ENCODE measurements around the gene DPYSL3. TPM values are rescaled to one million over a fixed set of nuclear protein-coding genes. Genes with fewer than 3 reads are reported as not detected.
A peak's percentile ranks its signal among the peaks of the same experiment; 100 is the strongest.

The DPYSL3 gene
- total RNA-seq, 1 experiment from 2014 or later, result 17.2 TPM

- RAD21 ChIA-PET (ENCODE audit: low non-redundant PET in 1 of 2, low total read pairs in 2 of 2, uncharacterized antibody in 2 of 2, unreplicated experiment in 2 of 2), result interaction anchor here (0.8 to 0.9 kb wide), 2 partner anchors 113 to 114 kb away, joined by 3 read pairs; no protein-coding TSS in a partner anchor
Measured at GRCh38 chr5:147464211-147464610, 45.7 kb downstream of the DPYSL3 start.

More at GRCh38 chr5:147464211-147464610, 45.7 kb downstream of the DPYSL3 start:
- CTCF ChIA-PET, result interaction anchor here (0.8 to 4.9 kb wide), 6 partner anchors 9 to 113 kb away, joined by 3 to 49 read pairs (median 6); no protein-coding TSS in a partner anchor
- TF ChIP-seq RAD21 (IDR thresholded peaks at IDR 0.05; ENCODE audit: low read depth) (peak; percentile 55), SP1 (IDR thresholded peaks at IDR 0.05; ENCODE audit: low read depth) (no peak), EZH2 (IDR thresholded peaks at IDR 0.05) (no peak), ELF1 (IDR thresholded peaks at IDR 0.05; ENCODE audit: borderline replicate concordance, low read depth) (no peak), JUND (IDR thresholded peaks at IDR 0.05) (no peak), EGR1 (IDR thresholded peaks at IDR 0.05; ENCODE audit: low read depth) (no peak), CEBPB (IDR thresholded peaks at IDR 0.05; ENCODE audit: low read depth) (no peak), SRF (IDR thresholded peaks at IDR 0.05; ENCODE audit: low read depth) (no peak), EZH2phosphoT487 (IDR thresholded peaks at IDR 0.05; ENCODE audit: borderline replicate concordance) (no peak), CBX3 (IDR thresholded peaks at IDR 0.05; ENCODE audit: low read depth) (no peak), YY1 (IDR thresholded peaks at IDR 0.05; ENCODE audit: extremely low read depth, insufficient replicate concordance, low read depth, low read length) (no peak), ZBTB33 (IDR thresholded peaks at IDR 0.05; ENCODE audit: extremely low read depth, insufficient replicate concordance, low read length) (no peak), TCF7L2 (IDR thresholded peaks at IDR 0.05; ENCODE audit: borderline replicate concordance, extremely low read depth, insufficient read depth, insufficient read length) (no peak)
- TF ChIP-seq, protein P1, sequence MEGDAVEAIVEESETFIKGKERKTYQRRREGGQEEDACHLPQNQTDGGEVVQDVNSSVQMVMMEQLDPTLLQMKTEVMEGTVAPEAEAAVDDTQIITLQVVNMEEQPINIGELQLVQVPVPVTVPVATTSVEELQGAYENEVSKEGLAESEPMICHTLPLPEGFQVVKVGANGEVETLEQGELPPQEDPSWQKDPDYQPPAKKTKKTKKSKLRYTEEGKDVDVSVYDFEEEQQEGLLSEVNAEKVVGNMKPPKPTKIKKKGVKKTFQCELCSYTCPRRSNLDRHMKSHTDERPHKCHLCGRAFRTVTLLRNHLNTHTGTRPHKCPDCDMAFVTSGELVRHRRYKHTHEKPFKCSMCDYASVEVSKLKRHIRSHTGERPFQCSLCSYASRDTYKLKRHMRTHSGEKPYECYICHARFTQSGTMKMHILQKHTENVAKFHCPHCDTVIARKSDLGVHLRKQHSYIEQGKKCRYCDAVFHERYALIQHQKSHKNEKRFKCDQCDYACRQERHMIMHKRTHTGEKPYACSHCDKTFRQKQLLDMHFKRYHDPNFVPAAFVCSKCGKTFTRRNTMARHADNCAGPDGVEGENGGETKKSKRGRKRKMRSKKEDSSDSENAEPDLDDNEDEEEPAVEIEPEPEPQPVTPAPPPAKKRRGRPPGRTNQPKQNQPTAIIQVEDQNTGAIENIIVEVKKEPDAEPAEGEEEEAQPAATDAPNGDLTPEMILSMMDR (IDR thresholded peaks at IDR 0.05 in 2 of 3, conservative IDR thresholded peaks at IDR 0.05 in 1 of 3; ENCODE audit: borderline replicate concordance in 1 of 3, insufficient read depth in 1 of 3, low read depth in 2 of 3, low read length in 2 of 3), result peak; percentile 37 to 59 (median 48); a peak in 4 of 6 replicates
- TF ChIP-seq, protein P2, sequence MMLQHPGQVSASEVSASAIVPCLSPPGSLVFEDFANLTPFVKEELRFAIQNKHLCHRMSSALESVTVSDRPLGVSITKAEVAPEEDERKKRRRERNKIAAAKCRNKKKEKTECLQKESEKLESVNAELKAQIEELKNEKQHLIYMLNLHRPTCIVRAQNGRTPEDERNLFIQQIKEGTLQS (IDR thresholded peaks at IDR 0.05), result no peak
- TF ChIP-seq, protein P3, sequence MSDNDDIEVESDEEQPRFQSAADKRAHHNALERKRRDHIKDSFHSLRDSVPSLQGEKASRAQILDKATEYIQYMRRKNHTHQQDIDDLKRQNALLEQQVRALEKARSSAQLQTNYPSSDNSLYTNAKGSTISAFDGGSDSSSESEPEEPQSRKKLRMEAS (IDR thresholded peaks at IDR 0.05), result no peak
- POLR2A ChIA-PET, result no interaction called here
- no peak overlapping the region for H3K27ac ChIP-seq (ENCODE audit: low read depth, low read length)
- H3K4me3 ChIP-seq (replicated peaks in 1 of 2; ENCODE audit: low read depth in 1 of 2, low read length in 2 of 2), result no peak overlapping the region
- no peaks in the 10 kb centered on the region for H3K79me2 ChIP-seq (ENCODE audit: insufficient read depth, low read length)
- ATAC-seq (peak; percentile 75), DNase-seq (ENCODE audit: low read depth, low spot score) (peak; percentile 19)
- no peaks in the 10 kb centered on the region for H3K27me3 ChIP-seq (ENCODE audit: insufficient read depth, low read length)
- no TSS peak for BruUV-seq (replicated peaks)
- no peaks in the 10 kb centered on the region for H3K9me3 ChIP-seq (ENCODE audit: control insufficient read depth in 1 of 2, insufficient read depth in 1 of 2, low read depth in 1 of 2, low read length in 2 of 2)
- intact Hi-C loops (cut with micrococcal nuclease), result loop anchor here (1.0 to 10.0 kb wide), 3 partner anchors 95 to 361 kb away; no protein-coding TSS in a partner anchor
- H3K4me2 ChIP-seq (ENCODE audit: low read length), result no peak overlapping the region
- H3K4me1 ChIP-seq (ENCODE audit: control insufficient read depth in 1 of 2, insufficient read depth in 2 of 2, low read length in 2 of 2), result no peaks in the 10 kb centered on the region
- no peak overlapping the region for H3K9ac ChIP-seq (ENCODE audit: low read length)
- no peaks in the 10 kb centered on the region for H3K36me3 ChIP-seq (ENCODE audit: control insufficient read depth in 1 of 2, insufficient read depth in 2 of 2, low read length in 2 of 2)
- no peak overlapping the region for H2AFZ ChIP-seq (ENCODE audit: low read depth, low read length, poor library complexity, severe bottlenecking)
- no peaks in the 10 kb centered on the region for H4K20me1 ChIP-seq (ENCODE audit: insufficient read depth)
- no peaks in the 10 kb centered on the region for H3K9me2 ChIP-seq (ENCODE audit: insufficient read depth)
